DND-41 (cell line): ENCODE measurements around the gene HSPA1A.
"Not testable (repeated sequence)": the region's sequence is repeated elsewhere in the genome, so short reads cannot be mapped to it uniquely, and the experiment has no call there.

ENCODE experiments used
- CTCF ChIP-seq: IDR thresholded peaks from 2 replicates; pipeline ENCODE4 v1.5.1; 2012; ENCODE audit warnings: borderline replicate concordance, low read length, moderate library complexity, mild to moderate bottlenecking; ENCODE audit not compliant: poor library complexity, severe bottlenecking; ENCODE audit errors: extremely low read depth
- EZH2 ChIP-seq: IDR thresholded peaks from 3 replicates; pipeline ENCODE4 v1.6.1; 2012; ENCODE audit warnings: borderline replicate concordance, low read depth, mild to moderate bottlenecking, moderate library complexity, low read length, inconsistent platforms; ENCODE audit not compliant: severe bottlenecking

GRCh38 chr6:31820399-31820798 lies 5.1 kb downstream of the HSPA1A start:
- TF ChIP-seq CTCF, EZH2: not testable (repeated sequence)
